Measurements from ENCODE around the gene CELSR1. TPM values are rescaled to one million over a fixed set of nuclear protein-coding genes. Genes with fewer than 3 reads are reported as not detected.
A peak's percentile ranks its signal among the peaks of the same experiment; 100 is the strongest.

The CELSR1 gene
- total RNA-seq, 1 donor from 2014 or later: 44.0 TPM

GRCh38 chr22:46425016-46425415, 112.4 kb downstream of the CELSR1 start:
- no peak for DNase-seq (ENCODE audit: low spot score)

DNA sequence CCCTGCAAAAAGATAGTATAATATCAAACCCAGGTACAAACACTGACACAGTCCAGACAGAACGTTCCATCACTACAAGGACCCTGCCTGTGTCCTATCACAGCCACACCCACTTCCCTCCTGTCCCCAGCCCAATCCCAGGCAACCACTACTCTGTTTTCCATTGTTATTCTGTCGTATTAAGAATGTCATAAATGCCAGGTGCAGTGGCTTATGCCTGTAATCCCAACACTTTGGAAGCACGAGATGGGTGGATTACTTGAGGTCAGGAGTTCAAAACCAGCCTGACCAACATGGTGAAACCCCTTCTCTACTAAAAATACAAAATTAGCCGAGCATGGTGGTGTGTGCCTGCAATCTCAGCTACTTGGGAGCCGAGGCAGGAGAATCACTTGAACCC, 112.9 kb downstream of the CELSR1 start:
- no peak for DNase-seq (ENCODE audit: low spot score)

DNA sequence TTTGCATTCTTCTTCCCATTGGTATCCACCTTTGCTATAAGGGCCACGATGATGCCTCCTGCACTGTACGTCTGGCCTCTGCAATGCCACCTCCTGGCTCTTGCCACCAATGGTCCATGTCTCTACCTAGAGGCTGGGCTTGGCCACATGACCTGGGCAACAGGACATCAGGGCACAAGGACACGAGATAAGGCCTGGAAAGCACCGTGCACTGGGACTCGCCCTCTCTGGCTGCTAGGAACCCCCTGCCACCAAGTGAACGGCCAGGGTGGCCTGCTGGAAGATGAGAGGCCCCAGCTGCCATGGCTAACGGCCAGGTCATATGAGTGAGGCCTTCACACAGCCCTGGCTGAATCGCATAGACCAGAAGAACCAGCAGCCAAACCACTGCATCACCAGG, 114.5 kb downstream of the CELSR1 start:
- DNase-seq (ENCODE audit: low spot score): no peak

- peak; percentile 78 for DNase-seq (ENCODE audit: low spot score)
Measured at GRCh38 chr22:46421267-46421666, 116.2 kb downstream of the CELSR1 start.

GRCh38 chr22:46419754-46420571, 117.5 kb downstream of the CELSR1 start:
- DNase-seq (ENCODE audit: low spot score): no peak

DNA sequence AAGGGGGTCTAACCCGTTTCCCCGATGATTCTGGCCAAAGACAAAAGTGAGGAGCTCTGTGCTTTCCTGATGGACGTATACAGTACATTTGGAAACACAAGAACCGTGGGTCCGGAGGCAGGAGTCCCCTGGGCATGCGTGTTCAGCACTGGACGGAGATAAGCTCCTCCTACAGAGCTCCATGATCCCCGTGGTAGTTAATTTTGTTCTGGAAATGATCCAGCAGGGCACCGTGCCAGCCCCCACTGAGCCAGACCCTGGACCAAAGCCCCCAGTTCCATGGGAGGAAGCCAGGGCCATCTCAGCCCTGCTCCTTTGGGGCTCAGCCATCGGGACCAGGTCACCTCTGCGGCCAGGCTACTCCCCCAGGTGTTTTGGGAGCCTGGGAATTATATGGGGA, 118.6 kb downstream of the CELSR1 start:
- DNase-seq (ENCODE audit: low spot score): no peak

- no peak for DNase-seq (ENCODE audit: low spot score)
Measured at GRCh38 chr22:46417769-46418168, 119.7 kb downstream of the CELSR1 start.

GRCh38 chr22:46416891-46417580, 120.4 kb downstream of the CELSR1 start:
- DNase-seq (ENCODE audit: low spot score): no peak

DNA sequence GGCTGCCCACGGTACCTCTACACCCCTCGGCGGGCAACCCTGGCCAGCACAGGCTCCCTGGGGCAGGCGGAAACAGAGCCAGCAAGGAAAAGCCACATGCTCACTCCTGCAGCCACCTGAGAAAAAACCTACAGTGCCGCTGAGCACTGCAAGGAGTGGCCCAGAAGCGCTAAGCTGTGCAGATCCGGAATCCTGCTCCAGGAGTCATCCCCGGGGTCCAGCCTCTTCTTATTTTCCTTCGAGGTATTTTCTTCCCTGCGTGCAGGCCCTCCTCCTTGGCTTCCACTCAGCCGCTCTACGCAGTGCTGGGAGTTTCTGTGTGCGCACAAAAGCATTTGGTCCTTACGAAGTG, 120.9 kb downstream of the CELSR1 start:
- no peak for DNase-seq (ENCODE audit: low spot score)

DNA sequence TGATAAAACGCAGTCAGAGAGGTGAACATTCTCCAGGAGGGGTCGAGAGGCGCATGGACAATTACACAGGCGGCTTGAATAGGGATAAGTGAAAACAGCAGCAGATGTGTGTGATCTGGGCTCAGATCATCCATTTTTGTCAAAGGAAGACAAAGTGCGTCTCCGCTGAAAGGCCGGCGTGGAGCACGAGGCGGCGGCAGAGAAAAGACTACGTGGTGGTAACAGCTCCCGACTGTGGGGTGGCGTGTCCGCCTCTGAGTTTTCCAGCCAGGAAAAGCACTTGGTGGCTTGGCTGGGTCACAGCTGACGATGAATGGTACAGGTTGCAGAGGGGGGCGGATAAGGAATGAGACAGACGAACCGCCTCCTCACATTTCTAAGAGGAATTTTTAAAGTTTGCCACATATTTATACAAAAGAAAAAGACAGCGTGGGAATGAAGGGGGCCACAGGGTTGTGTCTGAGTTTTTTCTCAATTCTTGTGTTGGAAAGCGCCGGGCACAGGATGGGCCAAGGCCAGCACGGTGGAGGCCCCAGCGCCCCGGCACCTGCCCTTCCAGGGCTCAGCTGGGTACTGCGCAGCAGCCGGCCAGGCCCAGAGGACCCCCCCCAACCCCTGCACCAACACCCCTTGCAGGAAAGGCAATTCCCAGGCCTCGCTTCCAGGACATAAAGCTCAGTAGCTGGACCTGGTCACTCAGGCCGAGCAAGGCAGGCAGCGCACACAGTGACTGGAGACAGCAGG, 121.5 kb downstream of the CELSR1 start:
- DNase-seq (ENCODE audit: low spot score): no peak

DNA sequence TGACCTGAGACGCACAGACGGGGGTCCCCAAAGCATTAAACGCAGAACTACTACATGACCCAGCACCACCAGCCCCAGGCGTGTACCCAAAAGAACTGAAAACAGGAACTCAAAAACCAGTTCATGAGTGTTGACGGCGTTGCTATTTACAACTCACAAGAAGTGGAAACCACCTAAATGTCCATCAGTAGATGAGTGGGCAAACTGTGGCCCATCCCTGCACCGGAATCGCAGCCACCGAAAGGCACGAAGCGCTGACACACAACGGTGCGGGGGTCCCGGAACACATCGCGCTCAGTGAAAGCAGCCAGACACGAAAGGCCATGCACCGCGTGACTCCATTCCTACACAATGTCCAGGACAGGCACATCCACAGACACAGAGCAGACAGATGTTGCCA, 122.7 kb downstream of the CELSR1 start:
- no peak for DNase-seq (ENCODE audit: low spot score)

DNA sequence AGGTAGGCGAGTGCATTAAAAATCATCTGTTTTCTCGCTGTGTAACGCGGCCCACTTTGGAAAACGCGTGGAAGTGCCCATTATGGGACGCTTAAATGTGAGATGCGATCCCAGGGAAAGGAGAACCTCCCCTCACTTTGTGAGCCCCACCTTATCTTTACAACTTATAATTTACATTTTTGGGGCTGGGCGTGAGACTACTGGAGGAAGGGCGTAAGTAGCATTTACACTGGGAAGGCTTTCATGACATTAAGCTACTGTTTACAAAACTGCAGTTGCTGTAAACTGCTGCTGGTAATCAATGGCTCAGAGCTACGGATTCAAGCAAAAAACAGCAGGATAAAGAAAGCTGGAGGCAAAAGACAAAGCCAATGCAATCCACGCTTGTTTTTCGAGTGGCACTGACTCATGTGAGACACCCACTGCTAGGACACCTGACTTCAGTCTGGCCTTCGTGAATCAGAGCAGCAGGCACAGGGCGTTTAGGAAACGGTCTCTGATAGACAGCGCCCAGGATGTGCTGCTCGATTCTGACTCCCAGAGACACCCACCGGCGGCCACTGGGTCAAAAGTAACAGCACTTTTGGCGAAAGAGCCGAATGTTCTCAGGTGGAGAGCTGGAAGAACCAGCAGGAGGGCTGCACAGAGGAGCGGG, 123.6 kb downstream of the CELSR1 start:
- no peak for DNase-seq (ENCODE audit: low spot score)

GRCh38 chr22:46411347-46411746, 126.1 kb downstream of the CELSR1 start:
- DNase-seq (ENCODE audit: low spot score): no peak

- no peak for DNase-seq (ENCODE audit: low spot score)
Measured at GRCh38 chr22:46410291-46410808, 127.1 kb downstream of the CELSR1 start.

DNA sequence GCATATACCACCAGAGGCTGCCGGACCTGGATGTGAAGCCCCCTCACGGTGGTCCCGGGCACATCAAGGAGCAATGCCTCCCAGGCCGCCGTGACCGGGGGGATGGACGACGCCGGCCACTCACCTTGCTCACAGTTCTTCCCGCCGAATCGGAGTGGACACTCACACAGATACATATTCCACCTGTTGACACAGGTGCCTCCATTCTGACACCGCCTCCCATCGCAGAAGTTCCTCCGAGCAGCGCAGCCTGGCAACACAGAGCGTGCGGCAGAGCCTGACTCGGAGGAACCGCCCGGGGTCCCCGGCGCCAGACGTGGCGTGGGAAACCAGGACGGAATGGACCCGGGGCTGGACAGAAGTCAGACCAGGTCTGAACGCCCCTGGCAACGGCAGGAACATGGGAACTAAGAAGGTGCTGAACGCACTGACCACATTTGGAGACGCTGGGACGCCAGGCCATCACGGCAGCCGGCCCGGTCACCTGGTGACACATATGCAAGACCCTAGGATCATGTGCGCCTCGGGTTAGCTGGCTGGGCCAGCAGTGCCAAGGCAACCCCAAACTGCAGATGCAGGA, 127.7 kb downstream of the CELSR1 start:
- no peak for DNase-seq (ENCODE audit: low spot score)

GRCh38 chr22:46408568-46409506, 128.6 kb downstream of the CELSR1 start:
- no peak for DNase-seq (ENCODE audit: low spot score)

GRCh38 chr22:46407748-46408147, 129.7 kb downstream of the CELSR1 start:
- no peak for DNase-seq (ENCODE audit: low spot score)

- DNase-seq (ENCODE audit: low spot score): no peak
Measured at GRCh38 chr22:46406791-46407190, 130.6 kb downstream of the CELSR1 start.

DNA sequence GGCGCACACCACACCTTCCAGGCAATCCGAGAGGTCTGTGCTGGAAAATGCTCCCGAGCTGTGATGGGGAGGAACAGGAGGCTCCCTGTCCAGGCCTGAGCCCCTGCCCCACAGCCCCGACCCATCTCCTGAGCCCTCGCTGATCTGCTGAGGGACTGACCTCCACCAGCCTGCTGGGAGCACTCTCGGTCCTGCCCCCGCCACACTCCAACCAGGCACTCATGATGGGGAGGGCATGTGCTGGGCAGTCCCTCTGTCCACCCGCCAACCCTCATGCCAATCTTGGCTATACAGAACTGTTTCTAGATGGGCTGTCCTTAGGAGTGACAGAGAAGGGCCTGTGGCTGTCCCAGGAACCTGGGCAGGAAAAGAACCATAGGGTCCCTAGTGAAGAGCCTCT, 131.1 kb downstream of the CELSR1 start:
- DNase-seq (ENCODE audit: low spot score): no peak

DNA sequence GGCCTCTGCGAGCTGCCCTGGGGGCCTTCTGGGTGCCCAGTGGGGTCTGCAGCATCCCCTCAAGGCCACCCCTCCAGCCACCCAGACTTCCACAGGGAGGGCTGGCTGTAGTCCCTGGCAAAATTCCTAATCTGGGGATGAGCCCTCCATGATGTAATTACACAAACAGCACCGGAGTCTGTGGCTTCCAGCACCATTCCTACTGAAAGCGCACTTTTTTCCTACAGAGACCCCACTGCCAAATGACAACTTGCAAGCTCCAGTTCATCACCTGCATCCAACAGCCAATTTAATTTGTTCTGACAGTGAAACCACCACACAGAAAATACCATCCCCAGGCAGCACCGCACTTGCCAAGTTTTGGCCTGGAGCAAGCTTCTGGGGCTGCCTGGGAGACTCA, 131.5 kb downstream of the CELSR1 start:
- no peak for DNase-seq (ENCODE audit: low spot score)
